Measurements from ENCODE around the gene RHOU. TPM values are rescaled to one million over a fixed set of nuclear protein-coding genes. Genes with fewer than 3 reads are reported as not detected.

The RHOU gene
- total and polyA plus RNA-seq, 7 donors, result 5.7 to 90.9 (median 18.9) TPM

- no peak overlapping the region for H3K4me3 ChIP-seq
Observed at GRCh38 chr1:228754646-228755268, 19.5 kb downstream of the RHOU start.

GRCh38 chr1:228755800-228756199 lies 20.5 kb downstream of the RHOU start:
- Histone ChIP-seq H3K9me3 (no peaks in the 10 kb centered on the region), H3K27me3 (ENCODE audit: insufficient read depth in 3 of 3, low read length in 2 of 3) (peaks cover 0 to 5% (median 3%) of the 10 kb centered on the region in 3 donors), H3K4me1 (no peaks in the 10 kb centered on the region), H3K27ac (no peak overlapping the region), H3K36me3 (ENCODE audit: insufficient read depth in 1 of 2, low read depth in 1 of 2) (no peaks in the 10 kb centered on the region), H3K4me3 (no peak overlapping the region)
- 86 to 88% (median 87%) methylated on average over 3 of the region's 3 CpGs for WGBS, 3 donors
- DNase-seq, result no peak
- intact Hi-C loops (cut with DNase I), result no loop called here
- TF ChIP-seq CTCF (IDR thresholded peaks at IDR 0.05), result no peak
- ATAC-seq, result no peak

More at GRCh38 chr1:228754646-228755268, 19.5 kb downstream of the RHOU start:
- no peaks in the 10 kb centered on the region for H3K4me1 ChIP-seq
- ATAC-seq (no peak), DNase-seq (no peak)
- TF ChIP-seq CTCF (IDR thresholded peaks at IDR 0.05), result no peak
- H3K9me3 ChIP-seq, result no peaks in the 10 kb centered on the region
- peaks cover 0 to 5% (median 3%) of the 10 kb centered on the region in 3 donors for H3K27me3 ChIP-seq (ENCODE audit: insufficient read depth in 3 of 3, low read length in 2 of 3)
- no peaks in the 10 kb centered on the region for H3K36me3 ChIP-seq (ENCODE audit: insufficient read depth in 1 of 2, low read depth in 1 of 2)
- H3K27ac ChIP-seq, result no peak overlapping the region
- 71 to 74% (median 73%) methylated on average over 28 of the region's 28 CpGs for WGBS, 3 donors
- intact Hi-C loops (cut with DNase I), result no loop called here

- TF ChIP-seq CTCF (IDR thresholded peaks at IDR 0.05), result no peak
- ATAC-seq (no peak), DNase-seq (no peak)
- no peaks in the 10 kb centered on the region for H3K9me3 ChIP-seq
- no peak overlapping the region for H3K27ac ChIP-seq
- peaks cover 0 to 5% (median 3%) of the 10 kb centered on the region in 3 donors for H3K27me3 ChIP-seq (ENCODE audit: insufficient read depth in 3 of 3, low read length in 2 of 3)
- intact Hi-C loops (cut with DNase I), result no loop called here
- H3K36me3 ChIP-seq (ENCODE audit: insufficient read depth in 1 of 2, low read depth in 1 of 2), result no peaks in the 10 kb centered on the region
- no peaks in the 10 kb centered on the region for H3K4me1 ChIP-seq
- H3K4me3 ChIP-seq, result no peak overlapping the region
- WGBS, 3 donors, result 85 to 87% (median 86%) methylated on average over 5 of the region's 5 CpGs
Observed at GRCh38 chr1:228756457-228756856, 21.2 kb downstream of the RHOU start.

- Histone ChIP-seq H3K27me3 (ENCODE audit: insufficient read depth in 3 of 3, low read length in 2 of 3) (peaks cover 0 to 5% (median 3%) of the 10 kb centered on the region in 3 donors), H3K36me3 (ENCODE audit: insufficient read depth in 1 of 2, low read depth in 1 of 2) (no peaks in the 10 kb centered on the region), H3K27ac (no peak overlapping the region), H3K9me3 (no peaks in the 10 kb centered on the region), H3K4me1 (no peaks in the 10 kb centered on the region), H3K4me3 (no peak overlapping the region)
- intact Hi-C loops (cut with DNase I), result no loop called here
- 41 to 74% (median 63%) methylated on average over 4 of the region's 4 CpGs for WGBS, 3 donors
- no peak for TF ChIP-seq CTCF (IDR thresholded peaks at IDR 0.05)
- DNase-seq, result no peak
- no peak for ATAC-seq
Observed at GRCh38 chr1:228758447-228758846, 23.2 kb downstream of the RHOU start.

- ATAC-seq (no peak), DNase-seq (no peak)
- H3K27me3 ChIP-seq (ENCODE audit: insufficient read depth in 3 of 3, low read length in 2 of 3), result no peaks in the 10 kb centered on the region
- WGBS, 3 donors, result 82 to 94% (median 90%) methylated on average over 6 to 9 of the region's 9 CpGs
- TF ChIP-seq CTCF (IDR thresholded peaks at IDR 0.05), result no peak
- H3K27ac ChIP-seq, result no peak overlapping the region
- H3K4me3 ChIP-seq, result no peak overlapping the region
- H3K9me3 ChIP-seq, result no peaks in the 10 kb centered on the region
- no peaks in the 10 kb centered on the region for H3K4me1 ChIP-seq
- intact Hi-C loops (cut with DNase I), result no loop called here
- H3K36me3 ChIP-seq (ENCODE audit: insufficient read depth in 1 of 2, low read depth in 1 of 2), result no peaks in the 10 kb centered on the region
Observed at GRCh38 chr1:228760979-228761378, 25.7 kb downstream of the RHOU start.

All from psoas muscle (tissue), 8 donors.